B cell (primary cell): ENCODE measurements around the gene CENPA. TPM values are rescaled to one million over a fixed set of nuclear protein-coding genes. Genes with fewer than 3 reads are reported as not detected.

ENCODE experiments used
- ATAC-seq: fragments of 200-7000 bp; cut with Tn5 transposase; one replicate; pipeline ENCODE4 v1.10.0; 2021; ENCODE audit warnings: low read depth, mild to moderate bottlenecking, moderate number of reproducible peaks, moderate library complexity
- CTCF ChIA-PET: fragments of 350-600 bp; sonication (Branson Sonifier 250); formaldehyde crosslinking; loops from one replicate; lab custom pipeline; 2021; ENCODE audit warnings: antibody characterized with exemption, inconsistent platforms; lab: Charles Lee
- POLR2A ChIA-PET: fragments of 350-600 bp; sonication (Branson Sonifier 250); formaldehyde crosslinking; loops from one replicate; lab custom pipeline; 2021; ENCODE audit warnings: antibody characterized with exemption; lab: Charles Lee
- DNase-seq: peaks from one replicate; pipeline ENCODE4 v3.0.0; 2013
- H2AFZ ChIP-seq: 2 replicates; pipeline ENCODE4 v1.6.1; 2012; ENCODE audit warnings: mild to moderate bottlenecking, low read depth, low read length; ENCODE audit not compliant: insufficient read depth, poor library complexity, severe bottlenecking
- H3K27ac ChIP-seq, 2 donors: 1 replicate in 1 of 2; 2 replicates in 1 of 2; pipeline ENCODE4 v1.5.1; 2012 to 2013; ENCODE audit warnings: low read length in 2 of 2, mild to moderate bottlenecking in 2 of 2, moderate library complexity in 1 of 2
- H3K27me3 ChIP-seq, 4 experiments: fragments of 200-600 bp in 1 of 4; sonication (generic) in 1 of 4; replicated peaks in 1 of 4; 1 replicate in 2 of 4; 2 replicates in 2 of 4; pipeline versions ENCODE4 v1.6.1 to v1.7.0; 2013 to 2016; ENCODE audit warnings: low read length in 3 of 4, mild to moderate bottlenecking in 2 of 4, mixed read lengths in 1 of 4, moderate library complexity in 1 of 4; ENCODE audit not compliant: insufficient read depth in 4 of 4, control insufficient read depth in 3 of 4; ENCODE audit errors: control extremely low read depth in 1 of 4
- H3K36me3 ChIP-seq, 2 experiments: replicated peaks in 1 of 2; 1 replicate in 1 of 2; 2 replicates in 1 of 2; pipeline versions ENCODE4 v1.6.1 to v1.7.1; 2013; ENCODE audit warnings: low read length in 1 of 2; ENCODE audit not compliant: insufficient read depth in 2 of 2, control insufficient read depth in 1 of 2; ENCODE audit errors: control extremely low read depth in 1 of 2, extremely low read depth in 1 of 2
- H3K4me1 ChIP-seq, 2 donors: fragments of 200-600 bp in 1 of 2; sonication (generic) in 1 of 2; 1 replicate in 1 of 2; 2 replicates in 1 of 2; pipeline versions ENCODE4 v1.5.1 to v1.6.1; 2013 to 2017; ENCODE audit warnings: low read length in 2 of 2; ENCODE audit not compliant: control insufficient read depth in 2 of 2, insufficient read depth in 2 of 2
- H3K4me2 ChIP-seq: replicated peaks from 2 replicates; pipeline ENCODE3; 2012; ENCODE audit warnings: mild to moderate bottlenecking, low read depth, low read length; ENCODE audit not compliant: poor library complexity, severe bottlenecking
- H3K4me3 ChIP-seq, 5 experiments: fragments of 200-600 bp in 1 of 5; sonication (generic) in 1 of 5; 1 replicate in 3 of 5; 2 replicates in 2 of 5; pipeline versions ENCODE4 v1.5.1 to v1.7.0; 2011 to 2016; ENCODE audit warnings: low read length in 4 of 5, mild to moderate bottlenecking in 4 of 5, low read depth in 2 of 5, control low read depth in 1 of 5, moderate library complexity in 1 of 5; ENCODE audit not compliant: insufficient read depth in 1 of 5; ENCODE audit errors: control extremely low read depth in 1 of 5, extremely low read depth in 1 of 5
- H3K79me2 ChIP-seq: fragments of 200-600 bp; sonication (generic); one replicate; pipeline ENCODE4 v1.6.0; 2016; ENCODE audit warnings: low read length; ENCODE audit not compliant: control insufficient read depth, insufficient read depth
- H3K9ac ChIP-seq: fragments of 200-600 bp; sonication (generic); 2 replicates; pipeline ENCODE4 v1.6.1; 2017; ENCODE audit warnings: mild to moderate bottlenecking, low read length, moderate library complexity
- H3K9me3 ChIP-seq, 3 donors: one replicate each; pipeline versions ENCODE4 v1.6.1 to v1.7.1; 2013; ENCODE audit warnings: low read length in 2 of 3; ENCODE audit not compliant: control insufficient read depth in 2 of 3, insufficient read depth in 1 of 3; ENCODE audit errors: control extremely low read depth in 1 of 3
- H4K20me1 ChIP-seq: 2 replicates; pipeline ENCODE4 v1.6.0; 2012; ENCODE audit warnings: mild to moderate bottlenecking, low read length; ENCODE audit not compliant: insufficient read depth, control insufficient read depth, poor library complexity, severe bottlenecking
- H3K27ac Mint-ChIP-seq: one replicate; pipeline ENCODE4 v1.8.0; 2021; ENCODE audit warnings: mixed read lengths
- H3K27me3 Mint-ChIP-seq: one replicate; pipeline ENCODE4 v1.8.0; 2021; ENCODE audit warnings: mixed read lengths
- H3K4me1 Mint-ChIP-seq: one replicate; pipeline ENCODE4 v1.8.0; 2021; ENCODE audit warnings: mixed read lengths
- H3K4me3 Mint-ChIP-seq: one replicate; pipeline ENCODE4 v1.8.0; 2021; ENCODE audit warnings: mixed read lengths
- H3K9me3 Mint-ChIP-seq: one replicate; pipeline ENCODE4 v1.8.0; 2022; ENCODE audit warnings: mixed read lengths; ENCODE audit not compliant: insufficient read depth
- CTCF ChIP-seq: fragments of 200-600 bp; IDR thresholded peaks from one replicate; pipeline ENCODE4 v1.8.0; 2022; ENCODE audit warnings: antibody characterized with exemption, mild to moderate bottlenecking
- EZH2 ChIP-seq: IDR thresholded peaks from 2 replicates; pipeline ENCODE4 v1.6.1; 2012; ENCODE audit warnings: borderline replicate concordance, low read depth, mild to moderate bottlenecking, moderate library complexity, low read length; ENCODE audit not compliant: insufficient read depth, poor library complexity, severe bottlenecking
- WGBS: methylation state at CpG from one replicate; pipeline ENCODE4 v1.1.5; 2013; ENCODE audit warnings: missing lambda C conversion rate; ENCODE audit not compliant: insufficient coverage; 5-methylcytosine and 5-hydroxymethylcytosine counted together
- intact Hi-C: fragments of 100-400 bp; cut with micrococcal nuclease; formaldehyde crosslinking; loops from one replicate; pipeline ENCODE4 v1.10.0; 2022
- polyA plus RNA-seq: library from polyadenylated mRNA; depleted of rRNA; stranded (reverse); fragments of >200 nt; gene quantifications from 2 replicates; pipeline ENCODE4 v1.2.3, GENCODE V29; 2012
- total RNA-seq, 2 donors: library from RNA; stranded (reverse); fragments of 120-200 nt in 1 of 2; gene quantifications; 1 replicate in 1 of 2; 2 replicates in 1 of 2; pipeline versions ENCODE4 v1.2.3 to v1.2.4, GENCODE V29; 2013 to 2022

The CENPA gene
- total and polyA plus RNA-seq, 2 donors (not counting 1 experiment from before 2014, with no cell fraction given): 0.10 TPM; not detected in 1

GRCh38 chr2:26778098-26778497 is 7.8 kb upstream of the CENPA start:
- no peak for DNase-seq
- Mint-ChIP-seq H3K27ac (no peak overlapping the region), H3K9me3 (no peaks in the 10 kb centered on the region), H3K4me3 (no peak overlapping the region), H3K27me3 (no peaks in the 10 kb centered on the region), H3K4me1 (no peaks in the 10 kb centered on the region)
- ChIA-PET POLR2A (no interaction called here), CTCF (no interaction called here)
- ATAC-seq: no peak
- Histone ChIP-seq H3K4me1 (no peaks in the 10 kb centered on the region), H2AFZ (no peak overlapping the region), H3K79me2 (no peaks in the 10 kb centered on the region), H3K9ac (no peak overlapping the region), H3K36me3 (peaks cover 3 to 57% of the 10 kb centered on the region in 2 experiments), H3K9me3 (no peaks in the 10 kb centered on the region), H3K27me3 (no peaks in the 10 kb centered on the region), H3K27ac (no peak overlapping the region), H3K4me2 (no peak overlapping the region), H3K4me3 (no peak overlapping the region), H4K20me1 (peaks cover 10% of the 10 kb centered on the region)
- TF ChIP-seq CTCF (no peak), EZH2 (no peak)
- intact Hi-C loops: no loop called here
- WGBS: 96% methylated on average over 18 of the region's 18 CpGs

- DNase-seq (no peak), ATAC-seq (no peak)
- H3K4me3 ChIP-seq: no peak overlapping the region
- no peak overlapping the region for H3K27ac ChIP-seq
- no peak overlapping the region for H3K9ac ChIP-seq
- Mint-ChIP-seq H3K4me3 (no peak overlapping the region), H3K27ac (no peak overlapping the region), H3K27me3 (no peaks in the 10 kb centered on the region), H3K4me1 (no peaks in the 10 kb centered on the region), H3K9me3 (no peaks in the 10 kb centered on the region)
- peaks cover 10% of the 10 kb centered on the region for H4K20me1 ChIP-seq
- H3K79me2 ChIP-seq: no peaks in the 10 kb centered on the region
- H3K9me3 ChIP-seq: no peaks in the 10 kb centered on the region
- no peak for TF ChIP-seq CTCF
- TF ChIP-seq EZH2: no peak
- intact Hi-C loops: no loop called here
- H3K4me1 ChIP-seq: no peaks in the 10 kb centered on the region
- H3K36me3 ChIP-seq: peaks cover 3 to 57% of the 10 kb centered on the region in 2 experiments
- no peak overlapping the region for H3K4me2 ChIP-seq
- 100% methylated on average over 2 of the region's 3 CpGs for WGBS
- CTCF ChIA-PET: interaction anchor here (0.6 kb wide), 1 partner anchor 89 kb away, joined by 4 read pairs; no protein-coding TSS in a partner anchor
- H2AFZ ChIP-seq: no peak overlapping the region
- H3K27me3 ChIP-seq: no peaks in the 10 kb centered on the region
- POLR2A ChIA-PET: no interaction called here
These were observed 7.3 kb upstream of the CENPA start for GRCh38 chr2:26778507-26778906.
